Articular chondrocyte of knee joint (primary cell): Measurements from ENCODE around the gene ARHGEF16. TPM values are rescaled to one million over a fixed set of nuclear protein-coding genes. Genes with fewer than 3 reads are reported as not detected.

Experiments
- total RNA-seq: library from RNA; depleted of rRNA; stranded (reverse); fragments of >200 nt; gene quantifications from 2 replicates; pipeline ENCODE4 v1.2.3, GENCODE V29; 2012

ARHGEF16 gene
- 0.11 and 0.13 TPM in 2 replicates for total RNA-seq

DNA sequence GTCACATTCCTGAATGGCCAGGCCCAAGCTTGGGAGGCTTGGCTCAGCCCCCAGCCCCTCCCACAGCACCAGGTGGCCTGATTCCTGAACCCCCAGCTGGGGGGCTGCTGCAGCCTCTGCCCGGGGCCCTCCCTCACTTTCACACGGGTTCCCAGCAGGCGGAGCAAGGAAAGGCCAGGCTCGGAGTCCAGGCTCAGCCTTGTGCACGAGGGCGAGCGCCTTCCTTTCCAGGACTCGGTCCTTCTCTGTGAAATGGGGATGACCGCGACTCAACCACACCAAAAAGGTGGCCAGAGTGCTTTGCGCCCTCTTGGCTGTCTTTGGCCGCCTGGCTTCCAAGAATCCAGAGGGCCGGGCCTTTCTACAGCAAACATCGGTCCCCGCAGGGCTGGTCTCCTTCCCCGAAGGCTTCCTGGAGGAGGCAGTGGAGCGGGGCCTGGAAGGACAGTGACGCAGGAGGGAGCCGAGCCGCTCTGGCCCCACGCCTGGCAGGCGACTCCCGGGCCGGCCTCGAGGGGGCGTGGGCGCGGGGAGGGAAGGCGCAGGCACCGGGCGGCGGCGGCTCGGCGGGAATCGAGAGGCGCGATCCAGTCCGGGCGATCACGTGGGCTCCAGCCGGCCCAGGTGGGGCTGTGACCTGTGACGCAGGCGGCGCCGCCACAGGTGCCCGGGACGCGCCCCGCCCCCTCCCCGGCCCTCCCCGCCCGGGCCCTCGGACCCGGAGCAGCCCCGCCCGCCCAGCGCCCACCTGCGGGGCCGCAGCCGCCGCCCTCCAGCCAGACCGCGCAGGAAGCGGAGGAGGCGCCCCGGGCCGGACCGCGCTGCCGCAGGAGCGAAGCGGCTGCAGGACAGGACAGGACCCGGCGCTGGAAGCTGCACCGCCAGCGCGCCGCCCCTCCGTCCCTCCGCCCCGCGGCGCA lies at the start of gene ARHGEF16:
Gene ARHGEF16, plus strand, starts transcription at position 775 of the 920 bp plus-strand sequence. CDS start 8,420 bp downstream, outside the sequence.

Other genes starting within 250 kb of the ARHGEF16 start
- 102 and 106 TPM in 2 replicates for gene MEGF6, start 156.8 kb downstream of the ARHGEF16 start, total RNA-seq
- gene TPRG1L, start 170.3 kb downstream of the ARHGEF16 start, total RNA-seq = 28.0 and 32.9 TPM in 2 replicates
- 8.6 and 9.0 TPM in 2 replicates for gene WRAP73, start 195.4 kb downstream of the ARHGEF16 start, total RNA-seq
- gene TP73, start 197.9 kb downstream of the ARHGEF16 start, total RNA-seq = 0.22 TPM in 1 of 2 replicates, not detected in the other